ENCODE data around the gene LPP.

The LPP gene

GRCh38 chr3:188198001-188198400 lies 44.0 kb downstream of the LPP start:
- DNase-seq = no peak
- H3K4me3 Mint-ChIP-seq = no peak overlapping the region
- peaks cover 46 to 54% of the 10 kb centered on the region in 2 donors for H3K4me1 Mint-ChIP-seq (ENCODE audit: low read depth in 2 of 2)
- H3K27me3 Mint-ChIP-seq = no peaks in the 10 kb centered on the region
- no peaks in the 10 kb centered on the region for H3K36me3 Mint-ChIP-seq (ENCODE audit: insufficient read depth)
- H3K27ac Mint-ChIP-seq = no peak overlapping the region
- no peak for ATAC-seq (replicated peaks)
- H3K9me3 Mint-ChIP-seq = no peaks in the 10 kb centered on the region

- Mint-ChIP-seq H3K27ac (peak overlapping the region in 1 of 2 donors; percentile 38), H3K27me3 (no peaks in the 10 kb centered on the region), H3K36me3 (ENCODE audit: insufficient read depth) (no peaks in the 10 kb centered on the region), H3K4me3 (no peak overlapping the region), H3K4me1 (ENCODE audit: low read depth in 2 of 2) (peaks cover 47 to 55% of the 10 kb centered on the region in 2 donors), H3K9me3 (no peaks in the 10 kb centered on the region)
- DNase-seq (no peak), ATAC-seq (replicated peaks) (no peak)
These were observed 44.9 kb downstream of the LPP start for GRCh38 chr3:188198760-188199327.

- H3K4me3 Mint-ChIP-seq = no peak overlapping the region
- DNase-seq = no peak
- peaks cover 49 to 55% of the 10 kb centered on the region in 2 donors for H3K4me1 Mint-ChIP-seq (ENCODE audit: low read depth in 2 of 2)
- ATAC-seq (replicated peaks) = no peak
- no peaks in the 10 kb centered on the region for H3K27me3 Mint-ChIP-seq
- no peaks in the 10 kb centered on the region for H3K9me3 Mint-ChIP-seq
- H3K36me3 Mint-ChIP-seq (ENCODE audit: insufficient read depth) = no peaks in the 10 kb centered on the region
- peak overlapping the region in 1 of 2 donors; percentile 38 for H3K27ac Mint-ChIP-seq
These were observed 45.4 kb downstream of the LPP start for GRCh38 chr3:188199386-188199785.

GRCh38 chr3:188200481-188200880 lies 46.5 kb downstream of the LPP start:
- DNase-seq = no peak
- H3K27ac Mint-ChIP-seq = no peak overlapping the region
- no peaks in the 10 kb centered on the region for H3K9me3 Mint-ChIP-seq
- ATAC-seq (replicated peaks) = no peak
- H3K4me3 Mint-ChIP-seq = no peak overlapping the region
- H3K4me1 Mint-ChIP-seq (ENCODE audit: low read depth in 2 of 2) = peaks cover 46 to 49% of the 10 kb centered on the region in 2 donors
- no peaks in the 10 kb centered on the region for H3K36me3 Mint-ChIP-seq (ENCODE audit: insufficient read depth)
- H3K27me3 Mint-ChIP-seq = no peaks in the 10 kb centered on the region

- H3K4me3 Mint-ChIP-seq = no peak overlapping the region
- H3K27ac Mint-ChIP-seq = peak overlapping the region; percentile 35 to 64
- ATAC-seq (replicated peaks) (no peak), DNase-seq (no peak)
- H3K4me1 Mint-ChIP-seq (ENCODE audit: low read depth in 2 of 2) = peaks cover 31 to 37% of the 10 kb centered on the region in 2 donors
- no peaks in the 10 kb centered on the region for H3K27me3 Mint-ChIP-seq
- H3K9me3 Mint-ChIP-seq = no peaks in the 10 kb centered on the region
- H3K36me3 Mint-ChIP-seq (ENCODE audit: insufficient read depth) = no peaks in the 10 kb centered on the region
These were observed 48.6 kb downstream of the LPP start for GRCh38 chr3:188202358-188203138.

GRCh38 chr3:188204526-188204925 lies 50.6 kb downstream of the LPP start:
- Mint-ChIP-seq H3K27me3 (no peaks in the 10 kb centered on the region), H3K4me1 (ENCODE audit: low read depth in 2 of 2) (peaks cover 17 to 24% of the 10 kb centered on the region in 2 donors), H3K36me3 (ENCODE audit: insufficient read depth) (no peaks in the 10 kb centered on the region), H3K4me3 (no peak overlapping the region), H3K27ac (no peak overlapping the region), H3K9me3 (no peaks in the 10 kb centered on the region)
- DNase-seq (no peak), ATAC-seq (replicated peaks) (no peak)

- ATAC-seq (replicated peaks) (no peak), DNase-seq (no peak)
- no peaks in the 10 kb centered on the region for H3K9me3 Mint-ChIP-seq
- no peak overlapping the region for H3K4me3 Mint-ChIP-seq
- peaks cover 20 to 24% of the 10 kb centered on the region in 2 donors for H3K4me1 Mint-ChIP-seq (ENCODE audit: low read depth in 2 of 2)
- H3K27ac Mint-ChIP-seq = no peak overlapping the region
- no peaks in the 10 kb centered on the region for H3K27me3 Mint-ChIP-seq
- no peaks in the 10 kb centered on the region for H3K36me3 Mint-ChIP-seq (ENCODE audit: insufficient read depth)
These were observed 52.0 kb downstream of the LPP start for GRCh38 chr3:188205992-188206416.

GRCh38 chr3:188206787-188207186 lies 52.8 kb downstream of the LPP start:
- no peaks in the 10 kb centered on the region for H3K9me3 Mint-ChIP-seq
- H3K4me1 Mint-ChIP-seq (ENCODE audit: low read depth in 2 of 2) = peaks cover 18 to 21% of the 10 kb centered on the region in 2 donors
- ATAC-seq (replicated peaks) = no peak
- no peaks in the 10 kb centered on the region for H3K27me3 Mint-ChIP-seq
- H3K36me3 Mint-ChIP-seq (ENCODE audit: insufficient read depth) = no peaks in the 10 kb centered on the region
- H3K27ac Mint-ChIP-seq = no peak overlapping the region
- no peak for DNase-seq
- H3K4me3 Mint-ChIP-seq = no peak overlapping the region

GRCh38 chr3:188207941-188208515 lies 54.1 kb downstream of the LPP start:
- H3K27me3 Mint-ChIP-seq = no peaks in the 10 kb centered on the region
- peaks cover 11% of the 10 kb centered on the region in 2 donors for H3K4me1 Mint-ChIP-seq (ENCODE audit: low read depth in 2 of 2)
- ATAC-seq (replicated peaks) (no peak), DNase-seq (no peak)
- no peaks in the 10 kb centered on the region for H3K36me3 Mint-ChIP-seq (ENCODE audit: insufficient read depth)
- H3K27ac Mint-ChIP-seq = peak overlapping the region in 1 of 2 donors; percentile 35
- H3K9me3 Mint-ChIP-seq = no peaks in the 10 kb centered on the region
- no peak overlapping the region for H3K4me3 Mint-ChIP-seq

GRCh38 chr3:188208516-188208981 lies 54.6 kb downstream of the LPP start:
- Mint-ChIP-seq H3K27me3 (no peaks in the 10 kb centered on the region), H3K36me3 (ENCODE audit: insufficient read depth) (no peaks in the 10 kb centered on the region), H3K27ac (no peak overlapping the region), H3K4me3 (no peak overlapping the region), H3K4me1 (ENCODE audit: low read depth in 2 of 2) (peaks cover 11% of the 10 kb centered on the region in 2 donors), H3K9me3 (no peaks in the 10 kb centered on the region)
- DNase-seq = no peak
- ATAC-seq (replicated peaks) = no peak

- H3K4me1 Mint-ChIP-seq (ENCODE audit: low read depth in 2 of 2) = peaks cover 8% of the 10 kb centered on the region in 2 donors
- H3K27me3 Mint-ChIP-seq = no peaks in the 10 kb centered on the region
- DNase-seq = no peak
- H3K27ac Mint-ChIP-seq = peak overlapping the region in 1 of 2 donors; percentile 32
- no peak for ATAC-seq (replicated peaks)
- no peak overlapping the region for H3K4me3 Mint-ChIP-seq
- no peaks in the 10 kb centered on the region for H3K36me3 Mint-ChIP-seq (ENCODE audit: insufficient read depth)
- no peaks in the 10 kb centered on the region for H3K9me3 Mint-ChIP-seq
These were observed 55.1 kb downstream of the LPP start for GRCh38 chr3:188209034-188209433.

GRCh38 chr3:188209740-188210139 lies 55.8 kb downstream of the LPP start:
- Mint-ChIP-seq H3K27ac (peak overlapping the region in 1 of 2 donors; percentile 32), H3K4me3 (no peak overlapping the region), H3K4me1 (ENCODE audit: low read depth in 2 of 2) (peaks cover 4 to 10% of the 10 kb centered on the region in 2 donors), H3K27me3 (no peaks in the 10 kb centered on the region), H3K9me3 (no peaks in the 10 kb centered on the region), H3K36me3 (ENCODE audit: insufficient read depth) (no peaks in the 10 kb centered on the region)
- DNase-seq (no peak), ATAC-seq (replicated peaks) (no peak)

GRCh38 chr3:188211476-188211875 lies 57.5 kb downstream of the LPP start:
- Mint-ChIP-seq H3K27ac (peak overlapping the region in 1 of 2 donors; percentile 29), H3K9me3 (no peaks in the 10 kb centered on the region), H3K4me1 (ENCODE audit: low read depth in 2 of 2) (peaks cover 6 to 9% of the 10 kb centered on the region in 2 donors), H3K27me3 (no peaks in the 10 kb centered on the region), H3K4me3 (no peak overlapping the region), H3K36me3 (ENCODE audit: insufficient read depth) (peaks cover 3% of the 10 kb centered on the region)
- no peak for ATAC-seq (replicated peaks)
- no peak for DNase-seq
